Tibial artery (tissue), 4 donors: ENCODE results near the gene GLRA1.
A peak's percentile ranks its signal among the peaks of the same experiment; 100 is the strongest.
"Not testable (repeated sequence)": the region's sequence is repeated elsewhere in the genome, so short reads cannot be mapped to it uniquely, and the experiment has no call there.

Experiments
- DNase-seq, 2 donors: peaks; one replicate each; pipeline ENCODE4 v3.0.0-alpha.2; 2019
- H3K27ac ChIP-seq, 2 donors: fragments of 200-600 bp; sonication (generic) in 1 of 2; 1 replicate in 1 of 2; 2 replicates in 1 of 2; pipeline ENCODE4 v1.5.1; 2018 to 2019; ENCODE audit warnings: mild to moderate bottlenecking in 1 of 2
- H3K27me3 ChIP-seq, 2 donors: fragments of 200-600 bp; sonication (generic) in 1 of 2; one replicate each; pipeline versions ENCODE4 v1.5.1 to v1.6.0; 2016 to 2019
- H3K36me3 ChIP-seq, 3 donors: fragments of 200-600 bp; sonication (generic) in 2 of 3; one replicate each; pipeline ENCODE4 v1.5.1; 2016 to 2019; ENCODE audit warnings: mild to moderate bottlenecking in 2 of 3
- H3K4me1 ChIP-seq, 4 donors: fragments of 200-600 bp; sonication (generic) in 2 of 4; 1 replicate in 3 of 4; 2 replicates in 1 of 4; pipeline ENCODE4 v1.5.1; 2016 to 2019
- H3K4me3 ChIP-seq, 2 donors: fragments of 200-600 bp; sonication (generic) in 1 of 2; 1 replicate in 1 of 2; 2 replicates in 1 of 2; pipeline ENCODE4 v1.5.1; 2018 to 2019; ENCODE audit warnings: mild to moderate bottlenecking in 2 of 2
- H3K9me3 ChIP-seq, 3 donors: fragments of 200-600 bp; sonication (generic) in 1 of 3; one replicate each; pipeline ENCODE4 v1.5.1; 2016 to 2019
- intact Hi-C: fragments of 100-400 bp; cut with DNase I; formaldehyde crosslinking; loops from one replicate; pipeline ENCODE4 v1.15.0; 2023; ENCODE audit warnings: low total_unique reads
- TF ChIP-seq, protein P1 (sequence below), 2 experiments: fragments of 200-600 bp in 1 of 2; fragments of 450-650 bp in 1 of 2; IDR thresholded peaks; one replicate each; pipeline ENCODE4 v1.5.1; 2017 to 2019; ENCODE audit warnings: antibody characterized with exemption in 2 of 2, mild to moderate bottlenecking in 1 of 2, moderate library complexity in 1 of 2

GLRA1 gene

DNA sequence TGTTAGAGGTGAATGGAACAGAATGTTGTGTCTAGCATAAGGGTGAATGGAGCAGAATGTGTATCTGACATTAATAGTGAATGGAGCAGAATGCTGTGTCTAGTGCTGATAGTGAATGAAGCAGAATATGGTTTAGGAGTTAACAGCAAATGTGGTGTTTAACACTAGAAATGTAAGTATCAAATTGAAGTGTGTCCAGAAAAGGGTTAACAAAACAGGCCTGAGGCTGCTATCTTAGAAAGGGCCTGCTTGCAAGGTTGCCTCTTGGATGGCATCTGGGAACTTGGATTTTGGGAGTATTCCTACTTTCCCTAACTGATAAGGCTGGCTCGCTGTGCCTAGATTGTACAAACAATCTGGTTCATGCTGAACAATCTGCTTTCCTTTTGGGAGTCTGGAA, 76.8 kb downstream of the GLRA1 start:
- TF ChIP-seq, protein P1, sequence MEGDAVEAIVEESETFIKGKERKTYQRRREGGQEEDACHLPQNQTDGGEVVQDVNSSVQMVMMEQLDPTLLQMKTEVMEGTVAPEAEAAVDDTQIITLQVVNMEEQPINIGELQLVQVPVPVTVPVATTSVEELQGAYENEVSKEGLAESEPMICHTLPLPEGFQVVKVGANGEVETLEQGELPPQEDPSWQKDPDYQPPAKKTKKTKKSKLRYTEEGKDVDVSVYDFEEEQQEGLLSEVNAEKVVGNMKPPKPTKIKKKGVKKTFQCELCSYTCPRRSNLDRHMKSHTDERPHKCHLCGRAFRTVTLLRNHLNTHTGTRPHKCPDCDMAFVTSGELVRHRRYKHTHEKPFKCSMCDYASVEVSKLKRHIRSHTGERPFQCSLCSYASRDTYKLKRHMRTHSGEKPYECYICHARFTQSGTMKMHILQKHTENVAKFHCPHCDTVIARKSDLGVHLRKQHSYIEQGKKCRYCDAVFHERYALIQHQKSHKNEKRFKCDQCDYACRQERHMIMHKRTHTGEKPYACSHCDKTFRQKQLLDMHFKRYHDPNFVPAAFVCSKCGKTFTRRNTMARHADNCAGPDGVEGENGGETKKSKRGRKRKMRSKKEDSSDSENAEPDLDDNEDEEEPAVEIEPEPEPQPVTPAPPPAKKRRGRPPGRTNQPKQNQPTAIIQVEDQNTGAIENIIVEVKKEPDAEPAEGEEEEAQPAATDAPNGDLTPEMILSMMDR (IDR thresholded peaks at IDR 0.05), result no peak
- Histone ChIP-seq H3K9me3 (peaks cover 0 to 5% (median 0%) of the 10 kb centered on the region in 3 donors), H3K4me3 (no peak overlapping the region), H3K27me3 (no peaks in the 10 kb centered on the region), H3K36me3 (no peaks in the 10 kb centered on the region), H3K27ac (no peak overlapping the region), H3K4me1 (peaks cover 0 to 4% (median 0%) of the 10 kb centered on the region in 4 donors)
- no peak for DNase-seq
- intact Hi-C loops, result no loop called here

DNA sequence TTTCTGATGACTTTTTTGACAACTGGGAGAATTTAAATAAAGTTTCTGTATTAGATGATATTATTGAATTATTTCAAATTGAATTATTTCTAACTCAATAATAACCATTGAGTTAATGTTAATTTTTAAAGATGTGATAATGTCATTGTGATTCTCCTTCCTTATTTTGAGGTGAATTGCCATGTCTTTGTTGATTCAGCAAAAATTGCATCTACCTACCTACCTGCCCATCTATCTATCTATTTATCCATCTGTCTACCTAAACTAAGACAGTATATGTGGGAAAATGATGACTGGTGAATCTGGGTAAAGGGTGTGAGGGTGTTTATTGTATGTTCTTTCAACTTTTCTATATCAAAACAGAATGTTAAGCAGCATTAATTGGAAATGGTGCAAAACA, 77.9 kb downstream of the GLRA1 start:
- no peak overlapping the region for H3K27ac ChIP-seq
- H3K4me3 ChIP-seq, result no peak overlapping the region
- H3K9me3 ChIP-seq, result peaks cover 0 to 5% (median 0%) of the 10 kb centered on the region in 3 donors
- H3K36me3 ChIP-seq, result no peaks in the 10 kb centered on the region
- intact Hi-C loops, result no loop called here
- TF ChIP-seq, protein P1 (IDR thresholded peaks at IDR 0.05), result no peak
- H3K27me3 ChIP-seq, result no peaks in the 10 kb centered on the region
- peaks cover 0 to 4% (median 0%) of the 10 kb centered on the region in 4 donors for H3K4me1 ChIP-seq
- DNase-seq, result no peak

DNA sequence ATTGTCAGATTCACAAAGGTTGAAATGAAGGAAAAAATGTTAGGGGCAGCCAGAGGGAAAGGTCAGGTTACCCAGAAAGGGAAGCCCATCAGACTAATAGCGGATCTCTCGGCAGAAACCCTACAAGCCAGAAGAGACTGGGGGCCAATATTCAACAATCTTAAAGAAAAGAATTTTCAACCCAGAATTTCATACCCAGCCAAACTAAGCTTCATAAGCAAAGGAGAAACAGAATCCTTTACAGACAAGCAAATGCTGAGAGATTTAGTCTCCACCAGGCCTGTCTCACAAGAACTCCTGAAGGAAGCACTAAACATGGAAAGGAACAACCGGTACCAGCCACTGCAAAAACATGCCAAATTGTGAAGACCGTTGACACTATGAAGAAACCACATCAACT, 91.8 kb downstream of the GLRA1 start:
- H3K4me3 ChIP-seq, H3K4me1 ChIP-seq, intact Hi-C loops, H3K36me3 ChIP-seq, H3K27me3 ChIP-seq, DNase-seq, H3K27ac ChIP-seq: not testable (repeated sequence)
- peaks cover 9 to 45% (median 42%) of the 10 kb centered on the region in 3 donors for H3K9me3 ChIP-seq

DNA sequence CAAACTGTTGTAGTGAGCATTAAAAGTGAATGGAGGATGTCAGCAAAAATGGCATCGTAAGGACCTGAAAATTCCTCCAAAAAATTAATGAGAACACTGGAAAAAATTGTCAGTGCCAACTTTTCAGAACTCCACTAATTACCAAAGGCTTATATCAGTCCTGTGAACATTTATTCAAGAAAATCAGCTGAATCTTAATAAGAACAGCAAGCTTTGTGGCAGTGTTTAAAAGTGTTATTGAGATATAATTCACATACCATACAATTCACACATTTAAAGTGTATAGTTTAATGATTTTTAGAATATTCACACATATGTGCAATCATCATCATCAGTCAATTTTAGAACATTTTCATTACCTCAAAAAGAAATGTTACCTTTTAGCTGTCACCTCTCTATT, 95.3 kb downstream of the GLRA1 start:
- DNase-seq, result no peak
- Histone ChIP-seq H3K27me3 (no peaks in the 10 kb centered on the region), H3K4me3 (no peak overlapping the region), H3K36me3 (peaks cover 0 to 8% (median 8%) of the 10 kb centered on the region in 3 donors), H3K4me1 (no peaks in the 10 kb centered on the region), H3K27ac (no peak overlapping the region), H3K9me3 (peaks cover 6 to 20% (median 14%) of the 10 kb centered on the region in 3 donors)
- TF ChIP-seq, protein P1 (IDR thresholded peaks at IDR 0.05), result no peak
- intact Hi-C loops, result loop anchor here (5.0 to 10.0 kb wide), 2 partner anchors 313 to 445 kb away; no protein-coding TSS in a partner anchor

DNA sequence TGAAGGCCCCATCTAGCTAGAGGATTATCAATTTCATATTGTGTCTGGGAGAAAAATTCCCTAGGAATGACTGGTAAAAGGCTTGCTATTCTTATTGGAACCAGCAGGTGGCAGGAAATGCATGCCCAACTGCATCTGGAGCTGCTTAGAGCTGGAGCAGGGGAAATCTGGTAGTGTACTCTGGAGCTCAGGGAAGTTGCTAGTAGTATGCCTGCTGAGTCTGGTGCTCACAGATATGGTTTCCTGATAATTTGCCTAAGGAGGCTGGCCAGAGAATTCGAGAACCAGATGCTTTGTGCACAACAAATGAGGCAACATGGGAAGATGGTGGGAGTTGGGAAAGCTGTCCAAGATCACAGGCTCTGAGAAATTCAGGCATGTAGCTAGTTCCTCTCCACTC, 99.2 kb downstream of the GLRA1 start:
- Histone ChIP-seq H3K9me3 (no peaks in the 10 kb centered on the region), H3K36me3 (peaks cover 0 to 8% (median 8%) of the 10 kb centered on the region in 3 donors), H3K4me1 (no peaks in the 10 kb centered on the region), H3K27me3 (no peaks in the 10 kb centered on the region), H3K27ac (no peak overlapping the region), H3K4me3 (no peak overlapping the region)
- peak in 1 of 2 donors; percentile 45 for DNase-seq
- TF ChIP-seq, protein P1 (IDR thresholded peaks at IDR 0.05), result peak; percentile 79 to 92
- intact Hi-C loops, result loop anchor here (5.0 to 10.0 kb wide), 2 partner anchors 317 to 449 kb away; no protein-coding TSS in a partner anchor

DNA sequence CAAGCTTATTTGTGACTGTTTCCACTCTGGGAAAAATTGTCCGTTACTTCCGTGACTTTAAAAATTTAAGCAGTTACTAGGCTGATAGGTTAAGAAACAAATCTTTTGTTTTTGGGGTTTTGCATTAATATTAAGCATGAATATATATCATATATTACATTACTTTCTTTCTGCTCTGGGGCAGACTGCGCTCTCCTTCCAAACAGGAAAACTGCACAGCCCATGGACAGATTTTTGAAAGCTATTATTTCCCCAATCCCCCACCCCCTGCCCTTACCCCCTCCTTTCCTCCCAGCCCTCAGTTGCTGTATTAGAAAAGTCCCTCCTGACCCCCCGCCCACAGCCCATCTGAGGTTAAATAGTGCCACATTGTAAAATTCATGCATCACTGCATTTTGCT, 102.5 kb downstream of the GLRA1 start:
- Histone ChIP-seq H3K9me3 (no peaks in the 10 kb centered on the region), H3K4me3 (no peak overlapping the region), H3K36me3 (no peaks in the 10 kb centered on the region), H3K27me3 (no peaks in the 10 kb centered on the region), H3K4me1 (no peaks in the 10 kb centered on the region), H3K27ac (no peak overlapping the region)
- TF ChIP-seq, protein P1 (IDR thresholded peaks at IDR 0.05), result no peak
- no peak for DNase-seq
- intact Hi-C loops, result loop anchor here (5.0 to 10.0 kb wide), 2 partner anchors 453 to 525 kb away; no protein-coding TSS in a partner anchor
